Activated CD8-positive, alpha-beta memory T cell treated with anti-CD3 and anti-CD28 coated beads for 4 hours (primary cell): ENCODE data around the gene ZNF497.

Experiments used
- DNase-seq, 2 donors: peaks; one replicate each; pipeline ENCODE4 v3.0.0-alpha.2; 2020; ENCODE audit warnings: low read depth in 2 of 2

The ZNF497 gene

DNA sequence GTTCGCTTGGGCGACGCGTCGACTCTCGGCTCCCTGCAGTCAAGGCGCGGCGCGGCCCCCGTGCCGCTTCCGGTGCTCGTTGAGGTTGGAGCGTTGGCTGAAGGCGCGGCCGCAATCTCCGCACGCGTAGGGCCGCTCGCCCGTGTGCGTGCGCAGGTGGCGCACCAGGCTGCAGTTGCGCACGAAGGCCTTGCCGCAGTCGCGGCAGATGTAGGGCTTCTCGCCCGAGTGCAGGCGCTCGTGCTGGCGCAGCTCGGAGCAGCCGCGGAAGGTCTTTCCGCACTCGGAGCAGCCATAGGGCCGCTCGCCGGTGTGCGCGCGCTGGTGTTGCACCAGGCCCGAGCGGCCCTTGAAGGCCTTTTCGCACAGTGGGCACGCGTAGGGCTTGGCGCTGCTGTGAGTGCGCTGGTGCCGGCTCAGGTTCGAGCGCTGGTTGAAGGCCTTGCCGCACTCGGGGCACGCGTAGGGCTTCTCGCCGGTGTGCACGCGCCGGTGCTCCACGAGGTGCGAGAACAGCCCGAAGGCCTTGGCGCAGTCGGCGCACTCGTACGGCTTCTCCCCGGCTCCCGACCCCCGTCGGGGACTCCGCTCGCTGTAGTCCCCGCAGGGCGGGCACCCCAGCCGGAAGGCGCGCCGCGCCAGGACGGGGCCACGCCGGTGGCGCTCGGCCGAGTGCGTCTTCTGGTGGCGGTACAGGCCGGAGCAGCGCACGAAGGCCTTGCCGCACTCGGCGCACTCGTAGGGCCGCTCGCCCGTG, 5.3 kb upstream of the ZNF497 start:
- DNase-seq: no peak

DNA sequence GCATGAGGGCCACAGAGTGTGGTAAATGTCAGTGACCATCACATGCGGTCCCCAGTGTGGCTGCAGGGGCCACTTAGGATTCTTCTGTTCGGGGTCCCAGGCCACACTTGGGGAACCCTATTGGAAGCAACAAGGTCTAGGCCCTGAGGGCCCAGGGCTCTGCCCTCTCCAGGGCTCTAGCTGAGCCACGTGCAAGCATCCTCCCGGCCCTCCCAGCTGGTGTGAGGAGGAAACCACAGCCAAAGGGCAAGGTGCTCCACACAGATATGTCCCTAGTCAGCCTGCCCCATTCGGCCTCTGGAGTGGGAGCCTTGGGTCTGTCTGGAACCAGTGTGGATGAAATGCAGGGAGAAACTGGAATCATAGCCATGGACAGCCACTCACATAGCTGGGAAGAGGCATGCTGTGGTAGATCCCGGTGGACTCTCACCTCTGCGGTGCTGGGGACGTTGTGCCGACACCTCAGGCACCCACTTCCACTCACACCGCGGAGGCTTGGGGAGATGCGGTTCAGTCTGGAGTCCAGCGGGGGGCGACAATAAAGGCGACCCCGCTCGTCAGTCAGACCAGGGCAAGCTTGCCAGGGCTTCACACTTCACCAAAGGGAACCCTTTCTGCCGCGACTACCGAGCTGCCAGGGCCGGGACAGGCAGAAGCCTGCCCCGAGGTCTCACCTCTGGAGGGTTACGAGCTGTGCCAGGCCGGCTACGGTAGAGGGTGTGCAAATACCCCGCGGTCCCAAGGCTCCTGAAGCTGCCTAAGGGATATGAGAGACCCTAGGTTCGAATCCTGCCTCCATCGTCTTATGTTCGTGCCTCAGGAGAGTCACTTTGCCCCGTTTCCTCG, 4.3 kb upstream of the ZNF497 start:
- no peak for DNase-seq

DNA sequence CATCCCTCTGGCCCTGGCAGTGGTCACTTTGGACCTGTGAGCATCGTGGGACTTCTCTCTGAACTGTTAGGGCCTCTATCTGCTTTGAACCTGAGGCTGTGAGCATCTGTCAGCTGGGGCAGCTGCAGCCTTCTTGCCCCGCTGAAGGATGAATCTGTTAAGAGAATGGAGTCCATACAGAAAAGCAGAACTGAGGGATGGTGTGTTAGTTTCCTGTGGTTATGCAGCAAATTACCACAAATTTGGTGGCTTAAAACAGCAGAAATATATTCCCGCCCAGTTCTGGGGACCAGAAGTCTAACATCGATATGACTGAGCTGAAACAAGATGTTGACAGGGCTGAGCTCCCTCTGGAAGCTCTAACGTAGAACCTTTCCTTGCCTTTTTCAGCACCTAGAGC, 1.6 kb upstream of the ZNF497 start:
- DNase-seq: no peak

DNA sequence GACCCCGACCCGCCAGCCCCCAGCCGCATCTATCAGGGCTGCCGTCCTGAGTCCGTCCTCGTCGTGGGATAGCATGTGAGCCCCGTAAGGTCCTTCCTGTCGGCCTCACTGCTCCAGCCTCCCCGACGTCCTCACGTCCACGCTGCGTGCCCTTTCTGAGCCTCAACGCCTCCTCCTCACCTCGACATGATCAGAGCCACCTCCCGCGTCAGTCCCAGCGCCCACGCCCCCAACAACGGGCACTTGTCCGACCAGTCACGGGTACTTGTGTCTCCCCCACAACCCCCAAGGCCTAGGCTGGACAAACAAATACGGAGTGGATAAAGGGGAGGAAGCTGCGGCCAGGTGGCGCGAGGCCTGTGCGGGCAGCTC, 665 bp downstream of the ZNF497 start:
- DNase-seq: no peak

DNA sequence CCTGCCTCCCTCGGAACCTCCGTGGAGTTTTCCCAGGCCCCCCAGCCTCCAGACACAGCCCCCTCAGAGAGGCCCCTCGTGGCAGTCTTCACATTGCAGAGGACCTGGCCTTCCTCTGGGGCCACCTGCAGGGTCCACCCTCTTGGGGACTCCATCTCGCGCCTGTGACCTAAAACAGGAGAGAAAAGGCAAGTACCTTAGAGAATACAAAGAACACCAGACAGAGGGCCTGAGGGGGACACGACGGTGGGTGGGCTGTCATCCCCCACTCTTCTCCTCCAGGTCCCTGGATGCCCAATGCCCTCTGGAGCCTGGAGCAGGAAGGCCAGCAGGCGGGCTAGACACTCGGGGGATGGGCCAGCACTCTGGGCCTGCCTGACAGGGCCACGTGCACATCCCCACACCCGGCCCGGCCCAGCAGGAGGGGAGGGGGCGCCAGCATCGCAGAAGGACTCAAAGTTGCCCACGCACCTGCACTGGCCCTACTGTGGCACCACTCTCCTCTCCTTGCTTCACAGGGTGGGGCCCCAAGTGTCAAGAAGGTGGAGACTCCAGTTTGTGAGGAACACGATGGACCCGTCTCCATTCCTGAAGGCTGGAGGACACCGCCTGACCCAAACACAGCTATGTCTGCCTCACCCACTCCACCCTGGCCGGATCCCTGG, 4.9 kb downstream of the ZNF497 start:
- no peak for DNase-seq

DNA sequence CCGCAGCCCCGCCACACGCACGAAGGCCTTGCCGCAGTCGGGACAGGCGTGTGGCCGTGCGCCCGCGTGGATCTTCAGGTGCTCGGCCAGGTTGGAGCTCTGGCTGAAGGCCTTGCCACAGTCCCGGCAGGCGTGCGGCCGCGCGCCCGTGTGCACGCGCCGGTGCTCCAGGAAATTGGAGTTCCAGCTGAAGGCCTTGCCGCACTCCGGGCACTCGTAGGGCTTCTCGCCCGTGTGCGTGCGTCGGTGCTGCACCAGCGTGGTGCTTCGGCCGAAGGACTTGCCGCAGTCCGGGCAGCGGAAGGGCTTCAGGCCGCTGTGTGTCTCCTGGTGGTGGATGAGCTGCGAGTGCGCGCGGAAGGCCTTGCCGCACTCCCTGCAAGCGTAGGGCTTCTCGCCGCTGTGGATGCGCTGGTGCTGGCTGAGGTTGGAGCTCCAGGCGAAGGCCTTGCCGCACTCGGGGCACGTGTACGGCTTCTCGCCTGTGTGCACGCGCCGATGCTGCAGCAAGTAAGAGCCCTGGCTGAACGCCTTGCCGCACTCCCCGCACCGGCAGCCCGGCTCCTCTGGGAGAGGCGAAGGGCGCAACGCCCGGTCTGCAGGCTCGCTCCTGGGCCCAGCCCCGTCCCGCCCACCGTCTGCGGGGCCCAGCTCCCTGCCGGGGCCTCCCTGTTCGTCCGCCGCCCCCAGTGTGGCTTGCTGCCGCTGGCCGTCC, 5.6 kb downstream of the ZNF497 start:
- DNase-seq: no peak

DNA sequence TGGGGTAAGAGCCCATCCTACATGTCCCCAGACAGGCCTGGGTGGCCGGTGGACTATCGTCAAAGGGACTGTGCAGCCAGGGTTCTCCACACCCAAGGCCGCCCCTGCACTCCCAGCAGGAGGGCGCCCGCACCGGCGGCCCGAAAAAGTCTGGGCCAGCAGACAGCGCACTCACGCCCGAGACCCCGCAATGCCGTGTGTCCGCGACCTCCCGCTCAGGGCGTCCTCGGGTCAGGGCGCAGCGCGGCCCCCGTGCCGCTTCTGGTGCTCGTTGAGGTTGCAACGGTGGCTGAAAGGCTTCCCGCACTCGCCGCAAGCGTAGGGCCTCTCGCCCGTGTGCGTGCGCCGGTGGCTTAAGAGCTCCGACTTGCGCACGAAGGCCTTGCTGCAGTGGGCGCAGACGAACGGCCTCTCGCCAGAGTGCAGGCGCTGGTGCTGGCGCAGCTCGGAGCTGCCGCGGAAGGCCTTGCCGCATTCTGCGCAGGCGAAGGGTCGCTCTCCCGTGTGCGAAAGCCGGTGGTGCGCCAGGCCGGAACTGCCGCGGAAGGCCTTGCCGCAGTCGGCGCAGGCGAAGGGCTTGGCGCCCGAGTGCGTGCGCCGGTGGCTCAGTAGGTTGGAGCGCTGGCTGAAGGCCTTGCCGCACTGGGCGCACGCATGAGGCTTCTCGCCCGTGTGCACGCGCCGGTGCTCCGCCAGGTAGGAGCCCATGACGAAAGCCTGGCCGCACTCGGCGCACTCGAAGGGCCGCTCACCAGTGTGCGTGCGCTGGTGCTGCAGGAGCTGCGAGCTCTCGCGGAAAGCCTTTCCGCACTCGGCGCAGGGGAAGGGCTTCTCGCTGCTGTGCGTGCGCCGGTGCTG, 6.4 kb downstream of the ZNF497 start:
- DNase-seq: no peak

DNA sequence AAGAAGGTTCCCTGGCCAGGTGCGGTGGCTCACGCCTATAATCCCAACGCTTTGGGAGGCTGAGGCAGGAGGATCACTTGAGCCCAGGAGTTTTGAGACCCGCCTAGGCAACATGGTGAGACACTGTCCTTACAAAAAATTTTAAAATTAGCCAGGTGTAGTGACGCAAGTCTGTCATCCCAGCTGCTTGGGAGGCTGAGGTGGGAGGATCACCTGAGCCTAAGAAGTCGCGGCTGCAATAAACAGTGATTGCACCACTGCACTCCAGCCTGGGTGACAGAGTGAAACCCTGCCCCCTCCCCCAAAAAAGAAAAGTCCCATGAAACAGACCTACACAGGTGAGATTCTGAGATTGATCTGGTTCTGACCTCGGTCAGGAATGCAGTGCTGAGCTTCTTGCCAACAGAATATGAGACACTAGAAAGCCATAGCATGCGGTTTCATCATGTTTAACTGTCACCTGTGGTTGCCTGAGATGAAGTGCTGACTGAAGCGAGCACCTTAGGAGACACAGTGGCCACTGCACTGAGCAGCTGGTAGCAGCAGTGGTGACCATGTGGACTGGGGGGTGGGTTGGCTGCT, 7.2 kb downstream of the ZNF497 start:
- DNase-seq: no peak

DNA sequence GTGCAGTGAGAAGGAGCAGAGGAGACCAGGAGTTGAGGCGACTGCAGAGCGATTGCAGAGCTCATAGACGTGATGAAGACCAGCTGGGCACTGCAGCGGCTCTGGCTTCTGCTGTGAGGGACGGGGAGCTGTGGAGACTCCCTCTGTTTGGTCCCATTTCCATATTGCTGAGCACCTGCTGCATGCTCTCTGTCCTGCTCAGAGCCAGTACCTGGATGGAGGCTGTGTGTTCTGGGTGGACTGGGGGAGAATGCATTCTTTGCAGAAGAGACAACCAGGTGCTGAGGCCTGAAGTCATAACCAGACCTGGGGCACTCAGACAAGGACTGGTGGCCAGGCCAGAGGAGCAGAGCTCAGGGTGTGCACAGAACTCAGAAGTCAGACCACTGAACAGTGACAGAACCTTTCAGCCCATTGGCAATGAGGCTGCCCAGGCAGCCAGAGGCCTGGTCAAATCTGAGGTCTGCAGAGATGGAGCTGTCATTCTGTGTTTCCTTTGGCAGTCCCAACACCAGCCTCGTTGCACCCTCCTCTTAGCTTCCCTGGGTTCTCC, 8.0 kb downstream of the ZNF497 start:
- no peak for DNase-seq

DNA sequence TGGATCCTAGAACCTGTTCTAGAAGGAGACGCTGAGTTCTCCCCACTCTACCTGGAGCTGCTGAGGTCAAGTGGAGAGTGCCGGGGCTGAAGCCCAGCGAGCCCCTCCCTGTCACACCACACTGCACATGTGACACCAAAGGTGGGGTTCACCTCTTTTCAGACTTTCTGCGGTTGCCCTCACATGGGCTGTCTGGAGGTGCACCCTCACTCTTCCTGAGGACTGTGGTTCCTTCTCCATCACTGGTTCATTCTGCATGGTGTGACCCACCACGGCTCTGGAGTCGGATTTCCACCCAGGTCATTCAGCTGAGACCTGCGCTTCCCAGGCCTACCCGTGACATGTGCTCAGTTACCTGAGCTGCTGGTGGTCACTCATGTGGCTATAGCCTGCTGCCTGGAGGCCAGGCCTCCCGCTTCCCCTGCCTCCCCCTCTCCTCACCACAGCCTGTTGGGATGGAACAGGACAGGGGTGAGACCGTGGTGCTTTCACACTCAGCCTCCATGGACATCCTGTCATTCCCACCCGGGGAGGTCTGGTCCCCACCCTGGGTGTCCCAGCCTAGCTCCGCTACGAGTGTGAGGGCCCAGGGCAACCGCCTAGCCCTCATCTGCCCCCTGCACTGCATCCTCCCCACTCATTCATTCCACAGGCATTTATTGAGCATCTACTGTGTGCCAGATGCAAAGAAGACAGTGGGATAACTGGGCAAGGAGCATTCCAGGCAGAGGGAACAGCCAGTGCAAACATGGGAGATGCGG, 8.7 kb downstream of the ZNF497 start:
- no peak for DNase-seq

DNA sequence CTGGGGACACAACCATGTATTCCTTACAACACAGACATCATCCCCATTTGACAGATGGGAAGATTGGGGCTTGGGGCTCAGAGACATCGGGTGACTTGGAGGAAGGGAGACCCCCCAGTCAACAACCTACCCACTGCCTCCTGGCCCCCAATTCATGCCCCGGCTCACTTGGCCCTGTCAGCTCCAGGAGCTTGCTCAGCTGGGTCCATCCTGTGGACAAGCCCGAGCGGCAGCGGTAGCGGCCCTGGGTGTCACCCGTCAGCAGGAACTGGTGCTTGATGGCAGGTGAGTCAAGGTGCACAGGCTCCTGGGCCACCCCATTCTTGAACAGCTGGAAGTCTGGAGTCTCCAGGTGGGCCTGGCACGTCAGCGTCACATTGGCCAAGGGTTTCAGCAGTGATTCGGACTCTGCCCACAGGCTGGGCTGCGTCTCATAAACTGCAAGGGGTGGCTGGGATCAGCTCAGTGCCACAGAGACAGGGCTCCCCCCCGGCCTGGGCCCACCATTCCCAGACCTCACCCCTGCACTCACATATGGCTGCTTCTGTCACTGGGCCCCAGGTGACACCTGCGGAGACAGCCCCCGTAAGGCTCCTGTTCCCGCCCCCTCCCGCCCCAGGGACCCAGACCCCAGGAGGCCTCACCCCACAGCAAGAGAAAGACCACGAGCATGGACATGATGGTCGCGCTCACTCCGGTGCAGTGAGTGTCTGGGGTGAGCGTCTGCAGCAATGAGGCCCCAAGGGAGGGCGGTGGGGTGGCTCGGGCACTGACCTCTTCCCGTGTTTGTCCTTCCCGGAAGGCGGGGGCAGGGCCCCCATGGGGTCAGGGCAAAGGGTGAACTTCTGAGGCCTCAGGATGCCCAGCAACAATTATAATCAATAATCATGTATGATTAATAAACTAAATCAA, 9.5 kb downstream of the ZNF497 start, which contains the start of gene A1BG:
Gene A1BG (minus strand): TSS at position 733 of the 912 bp plus-strand sequence. CDS start 55 bp downstream, at position 678.
- DNase-seq: no peak

DNA sequence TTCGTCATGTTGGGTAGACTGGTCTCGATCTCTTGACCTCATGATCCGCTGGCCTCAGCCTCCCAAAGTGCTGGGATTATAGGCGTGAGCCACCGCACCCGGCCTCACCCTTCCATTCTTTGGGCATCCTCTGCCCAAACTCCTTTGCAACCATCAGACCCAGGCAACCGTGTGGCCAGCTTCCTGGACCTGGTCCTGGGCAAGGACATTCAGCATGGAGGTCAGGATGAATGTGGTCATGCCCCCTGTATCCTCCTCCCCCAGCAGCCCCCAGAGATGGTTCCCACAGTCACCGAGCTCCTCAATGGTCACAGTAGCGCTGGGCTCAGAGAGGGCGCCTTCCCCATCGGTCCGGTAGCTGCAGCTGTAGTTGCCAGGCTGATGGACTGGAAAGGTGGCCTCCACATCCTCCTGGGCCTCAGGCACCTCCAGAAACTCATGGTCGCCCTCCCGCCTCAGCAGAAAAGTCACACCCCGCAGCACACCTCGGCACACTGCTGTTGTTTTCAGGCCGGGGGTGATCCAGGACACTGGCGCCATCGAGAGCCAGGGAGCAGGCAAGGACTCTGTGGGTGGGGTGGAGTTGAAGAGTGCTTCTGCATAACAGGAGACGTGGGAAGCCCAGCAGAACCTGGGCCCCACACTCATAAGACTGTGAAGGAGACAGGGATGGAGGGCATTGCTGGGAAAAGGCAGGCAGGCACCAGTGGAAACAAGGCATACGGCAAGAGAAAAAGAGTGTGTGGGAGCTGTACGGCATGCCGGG, 10.4 kb downstream of the ZNF497 start:
- no peak for DNase-seq

DNA sequence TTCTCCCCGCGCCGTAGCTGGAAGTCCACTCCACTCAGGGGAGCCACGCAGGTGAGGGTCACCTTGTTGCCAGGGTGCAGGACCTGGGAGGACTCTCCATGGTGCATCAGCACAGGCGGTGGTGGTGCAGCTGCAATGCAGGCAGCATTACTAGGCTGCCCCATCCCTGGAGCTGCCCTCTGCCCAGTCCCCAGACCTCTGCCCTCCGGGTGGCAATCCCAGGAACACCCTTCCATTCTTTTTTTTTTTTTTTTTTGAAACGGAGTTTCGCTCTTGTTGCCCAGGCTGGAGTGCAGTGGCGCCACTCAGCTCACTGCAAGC, 11.0 kb downstream of the ZNF497 start:
- DNase-seq: no peak

DNA sequence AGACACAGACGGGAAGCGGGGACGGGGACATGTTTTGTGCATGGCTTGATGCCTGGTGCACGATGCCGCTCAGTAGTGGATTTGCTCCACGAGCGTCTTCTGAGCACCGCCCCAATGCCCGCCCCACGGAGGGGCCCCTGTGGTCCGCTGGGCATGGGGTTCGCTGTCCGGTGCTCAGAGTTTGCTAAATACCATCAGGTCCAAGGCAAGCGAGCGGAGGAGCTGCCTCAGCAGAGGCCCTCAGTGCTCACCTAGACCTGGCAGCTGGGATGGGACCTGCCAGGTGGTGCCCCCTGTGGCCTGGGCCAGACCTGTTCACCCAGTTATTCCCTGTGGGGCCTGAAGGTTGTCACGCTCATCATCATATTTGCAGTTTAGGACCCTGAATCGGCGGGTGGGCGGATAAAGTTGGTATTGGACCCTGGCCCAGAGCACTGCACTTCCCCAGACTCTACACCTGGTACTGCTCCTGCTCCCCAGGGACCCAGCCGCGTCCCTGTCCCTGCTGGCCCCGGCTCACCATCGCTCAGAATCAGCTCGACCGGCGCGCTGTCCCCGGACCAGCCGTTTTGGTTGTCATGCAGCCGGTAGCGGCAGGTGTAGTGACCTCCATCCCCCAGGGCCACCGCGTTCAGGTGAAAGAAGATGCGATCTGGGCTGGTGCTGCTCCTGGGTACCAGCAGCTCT, 11.5 kb downstream of the ZNF497 start:
- DNase-seq: no peak

DNA sequence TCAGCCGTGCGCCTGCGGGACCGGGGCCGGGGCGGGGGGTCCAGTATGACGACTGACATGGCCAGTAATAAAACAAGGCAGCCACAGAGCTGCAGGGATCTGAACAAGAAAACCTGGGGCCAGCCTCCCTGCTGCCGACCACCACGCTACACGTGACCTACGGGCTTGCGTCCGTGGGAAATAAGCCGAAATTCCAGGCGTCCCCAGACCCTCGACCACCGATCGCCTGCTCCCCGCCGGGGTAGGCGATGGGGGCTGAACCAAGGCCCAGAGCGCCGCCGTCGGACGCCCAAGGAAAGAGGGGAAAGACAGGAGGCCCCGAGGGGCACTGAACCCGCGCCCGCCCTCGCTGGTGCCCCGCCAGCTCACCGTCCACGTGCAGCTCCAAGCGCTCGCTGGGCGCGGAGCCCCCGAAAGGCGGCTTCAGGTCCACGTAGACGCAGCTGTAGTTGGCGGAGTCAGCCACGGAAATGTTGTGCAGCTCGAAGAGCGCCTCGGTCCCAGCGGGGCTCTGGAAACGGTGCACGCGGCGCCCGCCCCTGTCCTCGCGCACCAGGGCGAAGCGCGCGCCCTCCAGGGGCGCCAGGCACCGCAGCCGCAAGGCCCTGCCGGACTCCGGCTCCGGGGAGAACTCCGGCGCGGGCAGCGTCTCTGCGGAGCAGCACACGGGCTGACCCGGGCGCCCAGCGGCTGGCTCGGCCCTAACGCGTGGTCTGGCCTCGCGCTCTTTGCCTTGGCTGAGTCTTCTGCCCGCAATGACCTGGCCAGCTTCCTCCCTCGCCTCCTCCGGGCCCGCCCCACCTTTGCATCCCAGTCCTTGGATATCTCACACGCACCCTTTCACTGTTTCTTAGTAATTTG, 12.3 kb downstream of the ZNF497 start:
- DNase-seq: no peak

DNA sequence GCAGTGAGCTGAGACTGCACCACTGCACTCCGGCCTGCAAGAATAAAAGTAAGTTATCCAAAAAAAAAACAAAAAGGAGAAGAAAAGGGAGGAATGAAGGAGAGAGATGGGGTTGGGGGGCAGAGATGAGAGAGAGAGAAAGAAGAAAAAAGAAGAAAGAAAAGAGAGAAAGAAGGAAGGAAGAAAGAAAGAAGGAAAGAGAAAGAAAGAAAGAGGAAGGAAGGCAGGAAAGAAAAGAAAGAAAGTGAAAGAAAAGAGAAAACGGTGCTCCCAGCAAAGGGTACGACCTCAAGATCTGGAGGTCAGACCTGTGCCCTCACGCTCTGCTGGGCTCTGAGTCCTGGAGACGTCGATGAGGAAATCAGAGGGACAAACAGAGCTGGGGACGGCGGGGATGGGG, 13.0 kb downstream of the ZNF497 start:
- DNase-seq: no peak
